GM18526 (cell line): ENCODE data around the gene RFX7.

ENCODE experiments used
- POLR2A ChIP-seq: IDR thresholded peaks from 3 replicates; pipeline ENCODE4 v1.6.1; 2011; ENCODE audit not compliant: insufficient read length; ENCODE audit errors: extremely low read depth

RFX7 gene

DNA sequence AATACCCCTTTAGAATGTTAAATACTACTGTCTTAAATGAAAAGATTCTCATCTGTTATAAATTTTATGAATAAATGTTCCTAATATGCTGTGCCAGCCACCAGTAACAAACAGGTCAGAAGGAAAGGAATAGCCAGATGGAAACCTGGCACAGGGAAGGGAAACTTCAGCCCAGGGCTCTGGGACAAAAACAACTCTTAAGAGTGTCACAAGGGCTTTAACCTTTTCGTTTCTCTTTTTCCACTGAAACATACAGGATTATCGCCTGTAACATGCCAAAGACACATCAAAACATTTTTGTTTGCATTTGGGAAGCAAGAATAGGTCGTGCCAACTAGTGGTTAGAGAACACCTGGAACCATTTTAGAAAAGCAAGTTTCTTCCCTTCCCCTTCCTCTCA, 141.2 kb downstream of the RFX7 start:
- TF ChIP-seq POLR2A, result no peak

DNA sequence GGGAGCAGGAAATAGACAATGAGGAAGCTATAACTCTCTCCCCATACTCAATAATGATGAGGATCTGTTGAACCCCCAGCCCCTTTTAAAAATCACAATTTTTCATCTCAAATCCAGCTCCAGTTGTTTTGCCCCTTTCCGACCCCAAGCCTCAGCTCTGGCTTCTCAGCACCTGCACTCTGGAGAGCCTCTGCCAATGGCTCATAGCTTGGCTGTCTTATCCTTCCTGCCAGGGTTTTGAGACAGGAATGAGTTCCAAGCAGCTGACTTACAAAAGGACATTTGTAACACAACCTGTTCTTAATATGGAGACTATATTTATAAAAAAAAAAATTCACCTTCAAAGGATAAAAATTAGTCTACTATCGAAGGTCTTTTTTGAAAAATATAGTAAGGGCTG, 144.4 kb downstream of the RFX7 start:
- no peak for TF ChIP-seq POLR2A

DNA sequence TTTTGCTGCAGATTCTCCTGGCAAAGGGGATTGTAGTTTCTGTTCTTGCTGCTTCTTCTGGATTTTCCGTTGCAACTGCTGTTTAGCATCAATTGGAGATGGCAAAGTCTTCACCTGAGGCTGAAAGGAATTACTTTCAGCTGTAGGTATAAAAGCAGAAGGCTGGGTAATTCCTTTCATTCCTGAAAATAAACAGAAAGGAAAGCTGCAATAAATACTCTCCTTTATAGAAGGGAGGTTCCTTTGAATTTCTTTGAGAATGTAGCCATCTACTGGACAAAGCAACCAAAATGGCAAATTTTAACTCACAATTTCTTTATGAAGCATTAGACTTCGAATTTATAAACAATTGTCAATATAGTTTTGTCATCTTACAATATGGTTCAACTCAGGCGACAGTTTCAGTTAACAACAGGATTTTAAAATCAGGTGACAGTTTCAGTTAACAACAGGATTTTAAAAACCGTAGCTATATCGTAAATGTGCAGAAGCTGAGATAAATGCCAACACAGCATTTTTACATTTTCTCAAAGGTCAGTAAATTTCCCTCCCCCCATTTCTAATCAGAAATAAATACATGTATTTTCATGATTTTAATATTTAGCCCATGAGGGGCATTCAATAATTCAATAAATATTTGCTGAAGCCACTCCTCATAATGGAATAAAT, 145.3 kb downstream of the RFX7 start:
- no peak for TF ChIP-seq POLR2A

DNA sequence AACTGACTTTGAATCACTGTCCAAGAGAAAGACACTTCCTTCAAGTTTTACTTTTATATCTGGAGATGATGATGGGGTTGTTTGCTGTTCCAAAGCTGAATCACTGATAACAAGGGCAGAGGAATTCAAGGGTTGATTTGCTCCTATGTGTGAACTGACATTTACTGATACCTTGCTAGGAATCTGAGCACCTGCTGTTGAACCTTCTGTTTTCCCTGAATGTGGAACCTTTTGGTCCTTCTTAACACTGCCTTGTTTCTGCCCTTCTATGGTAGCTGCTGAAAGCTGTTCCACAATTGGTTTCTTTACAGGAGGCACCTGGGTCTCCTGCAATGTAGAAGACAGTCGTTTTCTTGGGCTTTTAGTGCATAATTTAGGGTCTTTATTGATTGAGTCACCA, 148.3 kb downstream of the RFX7 start:
- no peak for TF ChIP-seq POLR2A

GRCh38 chr15:56094171-56094570, 149.5 kb downstream of the RFX7 start:
- TF ChIP-seq POLR2A, result no peak

- TF ChIP-seq POLR2A, result no peak
Measured at GRCh38 chr15:56088389-56088788, 155.3 kb downstream of the RFX7 start.

DNA sequence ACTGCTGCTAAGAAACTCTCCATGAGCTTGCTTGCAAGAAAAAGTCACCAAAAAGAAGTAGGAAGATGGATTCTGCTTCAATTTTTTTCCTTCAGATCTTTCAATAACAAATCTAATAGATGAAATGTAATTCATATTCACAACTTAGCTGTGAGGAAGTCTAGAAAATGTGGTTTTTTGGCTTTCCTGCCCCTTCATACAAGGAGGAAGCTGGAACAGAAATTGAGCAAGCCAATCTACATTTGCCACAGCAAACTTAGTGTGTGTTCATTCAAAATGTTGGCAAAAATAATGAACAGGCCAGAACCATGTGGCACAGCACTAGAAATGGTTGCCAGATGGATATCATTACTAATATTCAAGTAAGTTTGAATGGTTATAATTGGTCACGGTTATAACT, 157.1 kb downstream of the RFX7 start:
- no peak for TF ChIP-seq POLR2A

GRCh38 chr15:56082263-56082761, 161.4 kb downstream of the RFX7 start:
- no peak for TF ChIP-seq POLR2A

- TF ChIP-seq POLR2A, result no peak
Measured at GRCh38 chr15:56077081-56077480, 166.6 kb downstream of the RFX7 start.

- no peak for TF ChIP-seq POLR2A
Measured at GRCh38 chr15:56076640-56077039, 167.0 kb downstream of the RFX7 start.

DNA sequence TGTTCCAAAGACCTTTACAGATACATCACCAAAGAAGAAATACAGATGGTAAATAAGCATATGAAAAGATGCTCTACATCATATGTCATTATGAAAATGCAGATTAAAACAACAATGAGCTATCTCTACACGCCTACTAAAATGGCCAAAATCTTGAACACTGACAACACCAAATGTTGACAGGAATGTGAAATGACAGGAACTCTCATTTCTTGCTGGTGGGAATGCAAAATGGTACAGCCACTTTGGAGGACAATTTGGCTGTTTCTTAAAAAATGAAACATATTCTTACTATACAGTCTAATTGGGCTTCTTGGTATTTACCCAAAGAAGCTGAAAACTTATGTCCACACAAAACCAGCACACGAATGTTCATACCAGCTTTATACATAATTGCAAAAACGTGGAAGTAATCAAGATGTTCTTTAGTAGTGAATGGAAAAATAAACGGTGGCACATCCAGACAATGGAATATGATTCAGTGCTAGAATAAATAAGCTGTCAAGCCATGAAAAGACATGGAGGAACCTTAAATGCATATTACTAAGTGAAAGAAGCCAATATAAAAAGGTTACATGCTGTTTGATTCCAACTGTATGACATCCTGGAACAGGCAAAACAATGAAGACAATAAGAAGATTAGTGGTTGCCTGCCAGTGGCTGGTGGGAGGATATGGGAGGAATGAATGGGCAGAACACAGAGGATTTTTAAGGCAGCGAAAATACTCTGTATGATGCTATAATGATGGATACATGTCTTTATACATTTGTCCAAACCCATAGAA, 169.0 kb downstream of the RFX7 start:
- no peak for TF ChIP-seq POLR2A

- TF ChIP-seq POLR2A, result no peak
Measured at GRCh38 chr15:56064152-56064551, 179.5 kb downstream of the RFX7 start.

GRCh38 chr15:56059716-56060115, 184.0 kb downstream of the RFX7 start:
- no peak for TF ChIP-seq POLR2A

DNA sequence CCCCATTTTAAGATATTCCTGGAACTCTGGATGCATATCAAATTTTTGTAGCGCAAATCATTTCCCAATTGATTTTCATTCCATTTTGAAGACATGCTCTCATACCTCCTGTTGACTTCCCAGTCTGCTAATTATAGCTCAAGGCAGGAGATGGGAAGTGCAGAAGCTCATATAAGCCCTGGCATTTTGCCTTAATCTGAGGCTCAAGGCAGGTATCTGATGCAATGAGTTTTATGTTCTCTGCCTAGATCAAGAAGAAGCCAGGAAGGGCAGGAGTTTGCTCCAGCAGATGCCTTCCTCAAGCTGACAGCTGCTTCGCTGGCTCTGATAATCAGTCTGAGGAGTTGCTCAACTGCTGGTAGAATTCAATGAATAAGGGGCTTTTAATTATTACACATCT, 184.7 kb downstream of the RFX7 start:
- TF ChIP-seq POLR2A, result no peak

DNA sequence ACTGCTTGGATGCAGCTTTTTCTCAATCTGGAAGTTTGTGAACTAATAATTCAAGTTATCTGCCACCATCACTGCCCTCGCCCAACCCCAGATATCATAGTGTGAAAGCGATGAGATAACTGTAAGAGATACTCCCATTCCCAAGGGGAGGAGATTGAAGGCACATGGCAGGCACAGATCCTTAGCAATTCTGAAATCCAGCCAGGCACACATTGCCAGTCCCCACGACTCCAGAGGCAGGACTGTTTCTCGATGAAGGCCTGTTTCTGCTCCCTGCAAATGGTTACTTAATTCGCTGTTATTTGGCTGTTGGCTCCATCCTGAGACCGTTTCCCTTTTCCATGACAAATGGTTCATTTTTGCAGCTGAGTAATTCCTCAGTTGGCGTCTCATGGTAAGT, 187.1 kb downstream of the RFX7 start:
- TF ChIP-seq POLR2A, result no peak

DNA sequence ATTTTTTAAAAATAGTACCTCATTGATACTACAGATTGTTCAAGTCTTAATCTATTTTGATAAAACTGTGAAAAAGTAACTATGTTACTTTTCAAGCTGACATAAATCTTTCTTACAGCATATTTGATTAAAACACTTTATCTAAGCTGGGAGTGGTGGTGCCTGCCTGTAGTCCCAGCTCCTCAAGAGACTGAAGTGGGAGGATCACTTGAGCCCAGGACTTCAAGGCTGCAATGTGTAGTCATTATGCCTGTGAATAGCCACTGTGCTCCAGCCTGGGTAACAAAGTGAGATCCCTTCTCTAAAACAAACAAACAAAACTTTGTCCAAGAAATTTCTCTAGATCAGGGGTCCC, 190.7 kb downstream of the RFX7 start:
- TF ChIP-seq POLR2A, result no peak
